Kidney epithelial cell (primary cell): ENCODE results near the gene PDCD6IP. TPM values are rescaled to one million over a fixed set of nuclear protein-coding genes. Genes with fewer than 3 reads are reported as not detected.

Experiments
- DNase-seq: peaks from one replicate; pipeline ENCODE4 v3.0.0-alpha.2; 2010; ENCODE audit warnings: low read depth
- H3K27me3 ChIP-seq: 2 replicates; pipeline ENCODE4 v1.6.0; 2011; ENCODE audit warnings: low read length; ENCODE audit not compliant: control insufficient read depth, insufficient read depth
- H3K36me3 ChIP-seq: 2 replicates; pipeline ENCODE4 v1.5.1; 2011; ENCODE audit warnings: low read length; ENCODE audit not compliant: control insufficient read depth, insufficient read depth
- H3K4me3 ChIP-seq: 2 replicates; pipeline ENCODE4 v1.5.1; 2011; ENCODE audit warnings: low read depth, mild to moderate bottlenecking, control low read depth, low read length
- total RNA-seq: library from RNA; depleted of rRNA; stranded (reverse); fragments of >200 nt; gene quantifications from 2 replicates; pipeline ENCODE4 v1.2.3, GENCODE V29; 2015
- TF ChIP-seq, protein P1 (sequence below): IDR thresholded peaks from 2 replicates; pipeline ENCODE4 v1.5.1; 2011; ENCODE audit warnings: mild to moderate bottlenecking, moderate library complexity, low read length, control low read depth, inconsistent platforms; ENCODE audit not compliant: insufficient read depth, poor library complexity, severe bottlenecking

PDCD6IP gene
- total RNA-seq, 1 donor from 2014 or later, result 114 TPM

DNA sequence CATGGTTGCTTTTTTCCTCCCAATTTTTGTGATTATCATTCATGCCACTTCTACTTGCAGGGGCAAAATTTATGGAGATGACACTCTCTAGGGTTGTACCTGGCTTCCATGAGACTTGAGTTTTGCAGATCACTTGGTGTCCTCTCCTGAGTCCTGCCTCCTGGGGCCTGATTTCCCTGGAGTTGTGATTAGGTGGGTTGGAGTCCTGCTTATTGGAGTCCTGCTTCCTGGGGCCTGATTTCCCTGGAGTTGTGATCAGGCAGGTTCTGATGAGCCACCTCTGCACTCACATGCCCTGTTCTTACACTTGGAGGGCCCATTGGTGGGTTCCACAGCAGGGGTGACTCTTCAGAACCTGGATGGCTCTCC is 102.0 kb downstream of the PDCD6IP start:
- Histone ChIP-seq H3K27me3 (no peaks in the 10 kb centered on the region), H3K36me3 (no peaks in the 10 kb centered on the region), H3K4me3 (no peak overlapping the region)
- TF ChIP-seq, protein P1, sequence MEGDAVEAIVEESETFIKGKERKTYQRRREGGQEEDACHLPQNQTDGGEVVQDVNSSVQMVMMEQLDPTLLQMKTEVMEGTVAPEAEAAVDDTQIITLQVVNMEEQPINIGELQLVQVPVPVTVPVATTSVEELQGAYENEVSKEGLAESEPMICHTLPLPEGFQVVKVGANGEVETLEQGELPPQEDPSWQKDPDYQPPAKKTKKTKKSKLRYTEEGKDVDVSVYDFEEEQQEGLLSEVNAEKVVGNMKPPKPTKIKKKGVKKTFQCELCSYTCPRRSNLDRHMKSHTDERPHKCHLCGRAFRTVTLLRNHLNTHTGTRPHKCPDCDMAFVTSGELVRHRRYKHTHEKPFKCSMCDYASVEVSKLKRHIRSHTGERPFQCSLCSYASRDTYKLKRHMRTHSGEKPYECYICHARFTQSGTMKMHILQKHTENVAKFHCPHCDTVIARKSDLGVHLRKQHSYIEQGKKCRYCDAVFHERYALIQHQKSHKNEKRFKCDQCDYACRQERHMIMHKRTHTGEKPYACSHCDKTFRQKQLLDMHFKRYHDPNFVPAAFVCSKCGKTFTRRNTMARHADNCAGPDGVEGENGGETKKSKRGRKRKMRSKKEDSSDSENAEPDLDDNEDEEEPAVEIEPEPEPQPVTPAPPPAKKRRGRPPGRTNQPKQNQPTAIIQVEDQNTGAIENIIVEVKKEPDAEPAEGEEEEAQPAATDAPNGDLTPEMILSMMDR, result no peak
- DNase-seq, result no peak

GRCh38 chr3:33900809-33901505 is 102.5 kb downstream of the PDCD6IP start:
- Histone ChIP-seq H3K4me3 (no peak overlapping the region), H3K36me3 (no peaks in the 10 kb centered on the region), H3K27me3 (no peaks in the 10 kb centered on the region)
- no peak for DNase-seq
- TF ChIP-seq, protein P1, result no peak

- H3K27me3 ChIP-seq, result no peaks in the 10 kb centered on the region
- TF ChIP-seq, protein P1, result no peak
- H3K36me3 ChIP-seq, result no peaks in the 10 kb centered on the region
- DNase-seq, result no peak
- no peak overlapping the region for H3K4me3 ChIP-seq
Measured at GRCh38 chr3:33901862-33902563, 103.6 kb downstream of the PDCD6IP start.

GRCh38 chr3:33904730-33905129 is 106.3 kb downstream of the PDCD6IP start:
- TF ChIP-seq, protein P1, result no peak
- no peak overlapping the region for H3K4me3 ChIP-seq
- H3K36me3 ChIP-seq, result no peaks in the 10 kb centered on the region
- no peaks in the 10 kb centered on the region for H3K27me3 ChIP-seq
- DNase-seq, result no peak

DNA sequence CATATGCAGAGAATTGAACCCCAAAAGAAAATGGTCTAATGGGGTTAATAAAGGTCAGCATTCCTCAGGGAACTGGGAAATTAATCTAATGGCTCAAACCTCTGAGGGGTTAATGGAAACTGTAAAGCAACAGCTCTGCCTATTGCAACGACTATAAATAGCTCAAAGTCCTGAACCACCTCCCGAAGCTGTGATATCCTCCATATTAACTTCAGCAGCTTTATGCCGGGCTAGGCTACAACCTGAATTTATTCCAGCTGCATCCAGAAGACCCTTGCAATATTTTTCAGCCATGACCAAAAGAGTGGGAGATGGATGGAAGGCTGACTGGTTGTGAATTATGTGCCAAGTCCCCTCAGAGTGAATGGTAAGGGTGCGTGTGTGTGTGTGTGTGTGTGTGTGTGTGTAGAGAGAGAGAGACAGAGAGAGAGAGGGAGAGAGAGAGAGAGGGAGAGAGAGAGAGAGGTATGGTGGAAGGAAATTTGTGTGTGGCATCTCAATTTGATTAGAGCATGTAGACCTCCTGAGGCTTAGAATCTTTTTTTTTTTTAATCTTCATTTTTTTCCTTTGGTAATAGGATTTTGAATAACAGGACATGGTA is 109.9 kb downstream of the PDCD6IP start:
- TF ChIP-seq, protein P1, result no peak
- Histone ChIP-seq H3K36me3 (no peaks in the 10 kb centered on the region), H3K4me3 (no peak overlapping the region), H3K27me3 (no peaks in the 10 kb centered on the region)
- DNase-seq, result no peak

DNA sequence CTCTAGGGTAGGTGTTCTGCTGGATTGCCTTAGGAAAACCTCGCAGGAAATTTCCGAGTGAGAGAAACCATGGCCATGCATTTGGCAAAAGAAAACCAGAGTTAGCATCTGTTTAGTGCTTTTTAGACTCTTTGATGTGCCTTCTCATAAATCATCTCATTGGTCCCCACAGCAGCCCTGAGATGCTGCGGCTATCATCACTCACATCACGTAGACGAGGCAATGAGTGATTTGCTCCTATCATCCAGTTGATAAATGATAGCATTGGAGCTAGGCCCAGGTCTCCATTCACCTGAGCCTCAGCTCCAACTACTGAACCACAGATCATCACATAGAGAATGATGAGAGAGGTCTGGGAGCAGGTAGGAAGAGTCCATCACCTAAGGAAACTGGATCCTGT is 111.1 kb downstream of the PDCD6IP start:
- DNase-seq, result no peak
- Histone ChIP-seq H3K36me3 (no peaks in the 10 kb centered on the region), H3K27me3 (no peaks in the 10 kb centered on the region), H3K4me3 (no peak overlapping the region)
- TF ChIP-seq, protein P1, result no peak
